NCI-H82 (cell line): Measurements from ENCODE around the gene NRG3.

ENCODE experiments used
- DNase-seq: peaks from one replicate; lab custom pipeline; 2025; lab: John Stamatoyannopoulos, UW

NRG3 gene

GRCh38 chr10:82680608-82681007, 805.6 kb downstream of the NRG3 start:
- DNase-seq, result no peak

- DNase-seq, result peak; percentile 87
Measured at GRCh38 chr10:82683945-82684344, 809.0 kb downstream of the NRG3 start.

GRCh38 chr10:82685087-82685486, 810.1 kb downstream of the NRG3 start:
- DNase-seq, result no peak

- DNase-seq, result no peak
Measured at GRCh38 chr10:82691211-82691610, 816.2 kb downstream of the NRG3 start.

GRCh38 chr10:82692458-82692857, 817.5 kb downstream of the NRG3 start:
- DNase-seq, result no peak

GRCh38 chr10:82721831-82722230, 846.8 kb downstream of the NRG3 start:
- DNase-seq, result no peak

GRCh38 chr10:82722273-82722672, 847.3 kb downstream of the NRG3 start:
- DNase-seq, result no peak

GRCh38 chr10:82736305-82736704, 861.3 kb downstream of the NRG3 start:
- DNase-seq, result no peak

- DNase-seq, result peak; percentile 56
Measured at GRCh38 chr10:82737549-82737948, 862.6 kb downstream of the NRG3 start.

- DNase-seq, result no peak
Measured at GRCh38 chr10:82738592-82738991, 863.6 kb downstream of the NRG3 start.

GRCh38 chr10:82742478-82742877, 867.5 kb downstream of the NRG3 start:
- no peak for DNase-seq

- DNase-seq, result no peak
Measured at GRCh38 chr10:82742898-82743297, 867.9 kb downstream of the NRG3 start.

GRCh38 chr10:82750538-82750937, 875.5 kb downstream of the NRG3 start:
- DNase-seq, result no peak

GRCh38 chr10:82757397-82757796, 882.4 kb downstream of the NRG3 start:
- no peak for DNase-seq

- no peak for DNase-seq
Measured at GRCh38 chr10:82757901-82758300, 882.9 kb downstream of the NRG3 start.

GRCh38 chr10:82759050-82759449, 884.1 kb downstream of the NRG3 start:
- DNase-seq, result no peak

- DNase-seq, result no peak
Measured at GRCh38 chr10:82762641-82763040, 887.6 kb downstream of the NRG3 start.

GRCh38 chr10:82768040-82768439, 893.0 kb downstream of the NRG3 start:
- DNase-seq, result no peak

GRCh38 chr10:82778908-82779307, 903.9 kb downstream of the NRG3 start:
- DNase-seq, result no peak

- no peak for DNase-seq
Measured at GRCh38 chr10:82796510-82796909, 921.5 kb downstream of the NRG3 start.

- DNase-seq, result no peak
Measured at GRCh38 chr10:82801289-82801688, 926.3 kb downstream of the NRG3 start.

GRCh38 chr10:82811621-82812020, 936.6 kb downstream of the NRG3 start:
- peak; percentile 46 for DNase-seq

- no peak for DNase-seq
Measured at GRCh38 chr10:82813856-82814255, 938.9 kb downstream of the NRG3 start.

GRCh38 chr10:82814635-82815034, 939.6 kb downstream of the NRG3 start:
- no peak for DNase-seq

GRCh38 chr10:82815680-82816079, 940.7 kb downstream of the NRG3 start:
- no peak for DNase-seq
